Astrocyte (in vitro differentiated cells and primary cell): ENCODE data around the gene EIF4B.

Experiments
- EZH2 ChIP-seq: IDR thresholded peaks from 2 replicates; pipeline ENCODE4 v1.6.1; 2012; ENCODE audit warnings: mild to moderate bottlenecking, low read length, inconsistent platforms; ENCODE audit not compliant: insufficient read depth
- TF ChIP-seq, protein P1 (sequence below): IDR thresholded peaks from 2 replicates; pipeline ENCODE4 v1.5.1; 2011; ENCODE audit warnings: low read depth, mild to moderate bottlenecking, inconsistent platforms, low read length, moderate library complexity; ENCODE audit not compliant: insufficient read depth

DNA sequence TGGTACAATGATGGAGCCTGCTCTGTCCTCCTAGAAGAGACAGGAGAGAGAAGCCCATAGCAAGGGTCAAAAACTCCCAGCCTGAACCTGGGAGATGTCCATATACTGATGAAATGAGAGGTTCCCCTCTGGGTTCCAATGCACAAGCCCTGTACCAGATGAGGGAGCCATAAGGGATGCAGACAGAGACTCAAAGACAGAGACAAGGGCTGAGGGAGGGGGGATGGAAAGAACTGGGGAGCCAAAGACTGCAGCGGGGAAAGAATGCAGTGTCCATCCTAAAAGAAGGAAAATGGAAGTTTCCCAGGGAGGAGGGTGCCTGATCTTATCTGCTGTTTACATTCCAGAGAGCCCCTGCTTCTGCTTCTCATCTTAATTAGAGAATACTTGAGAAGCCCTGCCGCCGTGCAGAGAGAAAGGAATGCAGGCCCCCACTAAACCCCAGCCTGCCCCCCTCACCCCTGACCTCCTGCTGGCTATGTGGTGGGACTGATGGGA is 29.6 kb upstream of the EIF4B start:
- TF ChIP-seq, protein P1, sequence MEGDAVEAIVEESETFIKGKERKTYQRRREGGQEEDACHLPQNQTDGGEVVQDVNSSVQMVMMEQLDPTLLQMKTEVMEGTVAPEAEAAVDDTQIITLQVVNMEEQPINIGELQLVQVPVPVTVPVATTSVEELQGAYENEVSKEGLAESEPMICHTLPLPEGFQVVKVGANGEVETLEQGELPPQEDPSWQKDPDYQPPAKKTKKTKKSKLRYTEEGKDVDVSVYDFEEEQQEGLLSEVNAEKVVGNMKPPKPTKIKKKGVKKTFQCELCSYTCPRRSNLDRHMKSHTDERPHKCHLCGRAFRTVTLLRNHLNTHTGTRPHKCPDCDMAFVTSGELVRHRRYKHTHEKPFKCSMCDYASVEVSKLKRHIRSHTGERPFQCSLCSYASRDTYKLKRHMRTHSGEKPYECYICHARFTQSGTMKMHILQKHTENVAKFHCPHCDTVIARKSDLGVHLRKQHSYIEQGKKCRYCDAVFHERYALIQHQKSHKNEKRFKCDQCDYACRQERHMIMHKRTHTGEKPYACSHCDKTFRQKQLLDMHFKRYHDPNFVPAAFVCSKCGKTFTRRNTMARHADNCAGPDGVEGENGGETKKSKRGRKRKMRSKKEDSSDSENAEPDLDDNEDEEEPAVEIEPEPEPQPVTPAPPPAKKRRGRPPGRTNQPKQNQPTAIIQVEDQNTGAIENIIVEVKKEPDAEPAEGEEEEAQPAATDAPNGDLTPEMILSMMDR = no peak
- TF ChIP-seq EZH2 = no peak
